Activated naive CD4-positive, alpha-beta T cell treated with anti-CD3 and anti-CD28 coated beads, Interleukin-2, amount 50 U/mL, for 16 hours (primary cell): ENCODE results near the gene ASGR2.

ENCODE experiments used
- DNase-seq: peaks from one replicate; pipeline ENCODE4 v3.0.0-alpha.2; 2020

Gene ASGR2

DNA sequence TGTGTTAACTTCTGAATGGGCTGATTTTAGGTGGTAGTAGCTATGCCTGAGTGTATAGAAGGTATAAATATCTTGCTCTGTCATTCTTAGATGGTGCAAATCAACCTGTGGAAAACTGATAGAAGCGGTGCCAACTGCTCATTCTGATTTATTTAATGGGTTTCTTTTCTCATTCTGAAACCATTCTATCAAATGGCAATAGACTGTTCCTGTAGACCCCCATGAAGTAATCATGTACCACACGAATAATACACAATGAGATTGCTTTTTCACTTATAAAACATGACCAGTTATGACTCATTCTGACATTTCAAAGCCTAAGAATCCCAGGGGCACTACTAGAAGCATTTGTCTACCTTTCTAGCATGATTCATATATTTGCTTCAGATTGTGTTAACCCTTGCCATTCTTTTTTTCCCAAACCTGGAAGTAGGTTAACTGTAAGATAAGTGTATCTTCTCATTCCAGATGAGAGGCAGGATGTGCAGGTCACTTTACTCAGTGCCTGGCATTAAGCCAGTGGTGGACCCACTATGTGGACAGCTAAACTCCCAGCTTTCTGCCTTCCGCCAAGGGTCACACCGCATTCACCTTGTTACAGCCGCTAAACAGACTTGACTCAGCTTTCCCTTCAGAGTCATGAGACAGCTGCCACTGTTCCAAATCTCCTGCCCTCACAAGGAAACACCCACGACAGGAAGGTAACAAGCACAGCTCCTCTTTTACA lies 54.3 kb downstream of the ASGR2 start:
- DNase-seq: peak; percentile 63

DNA sequence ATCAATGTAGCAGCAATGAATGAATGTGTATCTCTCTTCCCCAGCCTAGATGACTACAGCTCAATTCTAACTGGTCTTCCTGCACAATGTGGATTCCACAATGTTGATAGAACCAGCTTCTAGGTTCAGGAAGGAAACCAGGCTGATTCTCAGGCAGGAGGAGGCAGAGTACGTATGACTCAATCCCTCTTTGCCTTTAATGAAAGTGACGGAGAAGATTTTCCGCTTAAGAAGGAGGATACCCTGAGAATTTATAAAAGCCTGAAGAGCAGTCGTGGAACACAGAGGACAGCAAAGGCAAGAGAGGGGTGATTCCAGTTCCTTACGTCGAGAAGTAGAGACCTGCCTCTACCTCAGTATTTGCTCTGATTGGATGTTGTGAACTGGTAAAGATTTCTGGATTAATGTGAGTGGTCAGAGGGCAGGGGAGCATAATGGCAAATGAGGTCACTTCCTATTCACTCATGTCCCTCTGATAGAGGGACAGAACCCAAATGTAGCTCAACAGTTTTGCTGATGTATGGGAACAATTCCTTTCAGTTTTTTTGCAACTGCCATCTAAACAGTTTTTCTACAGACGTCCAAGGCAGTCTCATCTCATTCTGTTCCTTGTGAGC lies 55.7 kb downstream of the ASGR2 start:
- no peak for DNase-seq

GRCh38 chr17:7056386-7056785 lies 58.2 kb downstream of the ASGR2 start:
- no peak for DNase-seq
